Retinal pigment epithelial cell (primary cell): ENCODE results near the gene ZC3H7A.
A peak's percentile ranks its signal among the peaks of the same experiment; 100 is the strongest.

Experiments
- DNase-seq: peaks from one replicate; pipeline ENCODE4 v3.0.0-alpha.2; 2010; ENCODE audit warnings: low read depth
- H3K4me3 ChIP-seq: 2 replicates; pipeline ENCODE4 v1.5.1; 2011; ENCODE audit warnings: mild to moderate bottlenecking, low read length, control low read depth, moderate library complexity
- CTCF ChIP-seq: conservative IDR thresholded peaks from 2 replicates; pipeline ENCODE4 v1.5.1; 2011; ENCODE audit warnings: low read depth, low read length, control low read depth, inconsistent platforms

ZC3H7A gene

GRCh38 chr16:11797957-11798299 lies 870 bp upstream of the ZC3H7A start:
- H3K4me3 ChIP-seq: peak overlapping the region; percentile 71
- no peak for DNase-seq
- TF ChIP-seq CTCF: no peak

DNA sequence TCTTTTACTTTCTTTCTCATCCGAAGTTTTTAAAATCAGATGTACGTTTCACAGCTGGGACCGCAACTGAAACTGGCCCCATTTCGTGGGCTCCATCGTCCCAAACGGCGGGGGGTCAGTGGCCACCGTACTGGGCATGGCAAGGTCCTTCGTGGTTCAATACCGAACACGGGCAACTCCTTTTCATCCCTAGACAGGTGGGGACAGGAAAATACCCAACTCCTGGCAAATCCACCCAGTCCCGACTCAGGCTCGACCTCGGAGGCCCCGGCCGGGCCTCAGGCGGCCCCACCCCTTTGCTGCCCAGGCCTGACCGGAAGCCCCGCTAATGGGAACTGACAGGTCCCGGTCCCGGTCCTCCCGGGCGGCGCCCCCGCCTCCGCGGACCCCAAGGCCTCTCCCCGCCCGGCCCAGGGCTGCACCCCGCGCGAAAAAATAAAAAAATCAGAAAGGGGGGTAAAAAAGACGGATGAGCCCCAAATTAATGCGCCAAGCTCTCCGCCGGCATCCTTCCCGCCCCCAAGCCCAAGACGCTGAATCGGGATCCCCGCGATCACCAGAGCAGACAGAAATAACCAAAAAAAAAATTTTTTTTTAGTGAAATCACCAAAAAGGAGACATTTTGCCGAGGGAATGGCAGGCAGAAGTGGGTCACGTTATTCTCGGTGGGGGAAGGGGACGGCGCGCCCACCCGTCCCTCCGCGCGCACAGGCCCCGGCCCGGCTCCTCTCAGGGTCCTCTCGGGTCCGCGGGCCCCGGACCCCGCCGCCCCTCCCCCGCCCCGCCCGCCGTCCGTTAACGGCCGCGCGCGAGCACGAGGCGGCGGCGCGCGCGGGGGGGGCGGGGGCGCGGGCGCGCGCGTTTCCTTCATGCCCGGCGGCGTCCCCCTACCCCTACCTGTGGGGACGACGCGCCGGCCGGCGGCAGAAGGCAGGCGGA lies 562 bp downstream of the ZC3H7A start:
- TF ChIP-seq CTCF: no peak
- DNase-seq: no peak
- peak overlapping the region; percentile 94 for H3K4me3 ChIP-seq

DNA sequence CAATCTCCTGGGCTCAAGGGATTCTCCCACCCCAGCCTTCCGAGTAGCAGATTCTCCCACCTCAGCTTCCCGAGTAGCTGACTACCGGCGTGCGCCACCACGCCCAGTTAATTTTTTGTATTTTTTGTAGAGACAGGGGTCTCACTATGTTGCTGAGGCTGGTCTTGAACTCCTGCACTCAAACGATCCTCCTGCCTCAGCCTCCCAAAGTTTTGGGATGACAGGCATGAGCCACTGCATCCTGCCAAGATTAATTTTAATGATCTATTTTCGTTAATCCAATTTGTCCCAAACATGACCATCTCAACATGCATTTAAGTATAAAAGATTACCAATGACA lies 1.2 kb downstream of the ZC3H7A start:
- H3K4me3 ChIP-seq: peak overlapping the region; percentile 94
- DNase-seq: no peak
- TF ChIP-seq CTCF: no peak

GRCh38 chr16:11794996-11795886 lies 1.8 kb downstream of the ZC3H7A start:
- TF ChIP-seq CTCF: no peak
- H3K4me3 ChIP-seq: peak overlapping the region; percentile 94
- DNase-seq: no peak

- no peak for TF ChIP-seq CTCF
- H3K4me3 ChIP-seq: no peak overlapping the region
- DNase-seq: no peak
These were observed 2.6 kb downstream of the ZC3H7A start for GRCh38 chr16:11794447-11794846.

GRCh38 chr16:11793840-11794239 lies 3.2 kb downstream of the ZC3H7A start:
- no peak overlapping the region for H3K4me3 ChIP-seq
- no peak for DNase-seq
- TF ChIP-seq CTCF: no peak
